ENCODE data around the gene PLXNA4.

GRCh38 chr7:132246591-132246990 is 329.7 kb downstream of the PLXNA4 start:
- no peak for TF ChIP-seq CTCF (IDR thresholded peaks at IDR 0.05)
- TF ChIP-seq POLR2AphosphoS5 (IDR thresholded peaks at IDR 0.05; ENCODE audit: insufficient read depth in 1 of 2, low read depth in 1 of 2) = no peak

Measured in vagina (tissue), 2 donors.